ENCODE data around the gene LRRC28.
A peak's percentile ranks its signal among the peaks of the same experiment; 100 is the strongest.
"Not testable (repeated sequence)": the region's sequence is repeated elsewhere in the genome, so short reads cannot be mapped to it uniquely, and the experiment has no call there.

LRRC28 gene

DNA sequence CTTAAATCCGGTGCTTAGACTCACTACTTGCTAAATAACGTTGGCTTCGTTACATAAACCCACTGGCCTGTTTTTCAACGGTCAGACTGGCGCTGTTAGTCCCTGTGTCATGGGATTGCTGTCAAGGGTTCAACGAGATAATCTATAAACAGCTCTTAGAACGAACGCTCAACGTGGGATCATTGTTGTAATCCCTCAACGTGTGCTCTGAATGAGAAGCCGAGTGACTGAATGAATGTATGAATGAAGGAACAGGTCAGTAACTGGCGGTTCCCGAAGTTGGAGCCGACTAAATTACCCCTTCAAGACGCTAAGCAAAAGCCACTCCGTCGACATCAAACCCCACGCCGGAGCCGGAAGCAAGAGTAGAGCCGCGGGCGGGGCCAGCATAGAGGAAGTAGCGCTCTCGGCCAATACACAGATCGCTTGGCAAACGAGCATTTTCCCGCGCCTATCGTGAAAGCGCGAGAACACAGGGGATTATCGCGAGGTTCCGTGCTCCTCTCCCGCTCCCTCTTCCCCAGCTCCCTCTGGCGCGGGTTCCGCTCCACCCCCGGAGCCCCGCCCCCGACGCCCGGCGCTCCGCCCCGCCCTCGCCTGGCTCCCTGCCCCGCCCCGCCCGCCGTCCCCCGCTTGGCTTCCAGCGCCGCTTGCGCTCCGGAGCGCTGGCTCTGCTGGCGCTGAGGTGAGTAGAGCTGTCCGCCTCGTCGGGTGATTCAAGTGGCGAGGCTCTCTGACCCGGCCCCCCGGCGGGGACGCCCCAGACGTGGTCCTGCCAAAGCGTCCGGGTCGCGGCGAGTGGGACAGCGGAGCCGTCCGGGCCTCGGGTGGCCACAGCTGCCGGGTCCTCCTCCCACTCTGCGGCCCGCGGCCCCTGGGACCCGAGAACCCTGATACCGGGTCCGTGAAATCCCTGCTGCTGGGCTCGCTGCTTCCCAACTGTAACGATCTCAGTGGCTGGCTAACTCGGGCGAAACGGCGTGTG, at the start of gene LRRC28:
Gene LRRC28, plus strand, starts transcription at position 625 of the 985 bp plus-strand sequence. CDS start 4,477 bp downstream, outside the sequence.
- DNase-seq: peak; percentile 98

DNA sequence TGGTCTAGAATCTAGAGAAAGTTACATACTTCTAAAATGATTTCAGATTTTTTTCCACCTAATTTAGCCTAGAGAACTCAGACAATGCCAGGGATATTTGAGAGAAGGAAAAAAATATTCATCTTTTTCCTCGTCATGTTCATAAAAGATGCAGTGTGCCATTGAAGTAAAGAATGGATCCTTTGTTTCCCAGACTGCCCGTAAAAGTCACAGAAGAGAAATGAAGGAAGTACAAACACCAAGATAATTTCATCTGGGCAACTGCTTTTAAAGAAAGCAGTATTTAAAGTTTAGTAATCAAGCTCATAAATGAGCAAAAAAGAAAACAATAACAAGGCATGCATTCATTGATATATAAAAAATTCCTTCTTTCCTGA, 49.1 kb upstream of the LRRC28 start:
- DNase-seq: no peak

DNA sequence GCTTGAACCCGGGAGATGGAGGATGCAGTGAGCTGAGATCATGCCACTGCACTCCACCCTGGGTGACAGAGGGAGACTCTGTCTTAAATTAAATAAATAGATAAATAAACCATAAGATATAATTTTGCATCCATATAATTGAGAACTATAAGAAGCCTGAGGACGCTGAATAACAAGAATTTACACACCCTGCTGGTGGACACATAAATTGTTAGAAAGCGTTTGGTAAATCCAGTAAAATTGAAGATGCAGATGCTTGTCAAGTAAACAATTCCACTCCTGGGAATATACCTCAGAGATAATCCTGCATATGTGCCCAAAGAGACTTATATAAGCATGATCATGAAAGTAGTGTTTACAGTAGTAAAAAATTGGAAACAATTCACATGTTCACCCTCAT, 43.6 kb upstream of the LRRC28 start:
- no peak for DNase-seq

DNA sequence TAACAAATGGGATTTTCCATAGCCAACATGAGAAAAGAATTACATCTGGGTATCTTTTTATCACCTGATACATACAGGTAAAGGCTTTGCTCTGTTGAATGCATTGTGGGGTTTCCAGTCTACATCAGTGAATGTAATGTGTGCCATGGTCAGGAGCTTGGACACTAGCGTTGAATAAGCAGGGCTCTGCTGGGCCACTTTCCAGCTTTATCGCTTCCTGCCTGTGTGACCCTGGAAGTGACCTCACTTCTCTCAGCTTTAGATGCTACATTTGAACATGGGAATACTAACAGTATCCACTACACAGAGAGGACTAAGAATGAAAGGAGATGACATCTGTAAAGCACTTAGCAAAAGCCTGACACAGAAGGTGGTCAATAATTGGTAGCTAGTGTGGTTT, 42.0 kb upstream of the LRRC28 start:
- DNase-seq: no peak

DNA sequence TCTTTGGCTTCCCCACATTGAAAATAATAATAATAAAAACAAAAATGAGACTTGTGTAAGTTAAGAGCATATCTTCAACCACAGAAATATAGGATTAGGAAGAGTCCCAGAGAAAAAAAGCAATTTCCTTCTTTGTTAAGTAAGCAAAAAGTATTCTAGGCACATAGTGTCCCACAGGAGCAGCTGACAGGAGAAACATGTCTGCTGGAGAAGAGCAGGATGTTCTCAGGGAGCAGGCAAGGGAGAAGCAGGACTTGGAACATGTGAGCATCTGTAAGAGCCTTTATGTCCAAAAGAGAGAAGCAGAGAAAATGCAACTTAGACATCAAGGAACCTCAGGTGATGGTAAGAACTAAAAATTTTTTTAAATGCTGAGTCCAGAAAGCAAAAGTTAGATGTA, 40.9 kb upstream of the LRRC28 start:
- no peak for DNase-seq

DNA sequence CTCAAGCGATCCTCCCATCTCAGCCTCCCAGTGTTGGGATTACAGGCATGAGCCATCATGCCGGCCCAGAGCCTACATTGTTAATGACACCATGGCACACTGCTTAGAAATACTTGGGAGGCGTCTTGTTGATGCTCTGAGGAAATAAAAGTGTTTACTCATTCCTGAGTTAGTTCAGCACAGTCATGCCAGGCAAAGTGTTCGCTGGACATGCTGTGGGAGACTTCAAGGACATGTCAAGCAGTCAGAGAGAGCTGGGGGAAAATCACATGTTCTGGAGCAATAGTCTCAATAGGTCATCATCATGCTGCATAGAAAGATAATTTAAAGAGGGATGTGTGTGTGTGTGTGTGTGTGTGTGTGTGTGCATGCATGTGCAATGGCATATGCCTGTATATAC, 39.4 kb upstream of the LRRC28 start:
- no peak for DNase-seq

DNA sequence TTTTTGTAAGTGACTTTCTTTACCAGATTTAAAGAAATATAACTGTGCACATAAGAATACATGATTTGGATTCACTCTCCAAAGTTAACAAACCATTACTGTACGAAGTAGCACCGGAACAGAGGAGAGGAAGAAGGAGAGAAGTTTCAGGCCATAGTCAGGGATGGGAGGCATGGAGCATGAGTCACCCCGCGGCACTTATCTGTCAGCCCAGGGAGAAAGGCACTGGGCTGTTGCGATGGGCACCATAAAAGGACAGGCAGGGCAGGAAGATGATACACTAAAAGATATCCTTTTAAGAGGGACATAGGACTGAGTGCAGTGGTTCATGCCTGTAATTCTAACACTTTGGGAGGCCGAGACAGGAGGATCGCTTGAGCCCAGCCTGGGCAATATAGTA, 38.9 kb upstream of the LRRC28 start:
- DNase-seq: no peak

DNA sequence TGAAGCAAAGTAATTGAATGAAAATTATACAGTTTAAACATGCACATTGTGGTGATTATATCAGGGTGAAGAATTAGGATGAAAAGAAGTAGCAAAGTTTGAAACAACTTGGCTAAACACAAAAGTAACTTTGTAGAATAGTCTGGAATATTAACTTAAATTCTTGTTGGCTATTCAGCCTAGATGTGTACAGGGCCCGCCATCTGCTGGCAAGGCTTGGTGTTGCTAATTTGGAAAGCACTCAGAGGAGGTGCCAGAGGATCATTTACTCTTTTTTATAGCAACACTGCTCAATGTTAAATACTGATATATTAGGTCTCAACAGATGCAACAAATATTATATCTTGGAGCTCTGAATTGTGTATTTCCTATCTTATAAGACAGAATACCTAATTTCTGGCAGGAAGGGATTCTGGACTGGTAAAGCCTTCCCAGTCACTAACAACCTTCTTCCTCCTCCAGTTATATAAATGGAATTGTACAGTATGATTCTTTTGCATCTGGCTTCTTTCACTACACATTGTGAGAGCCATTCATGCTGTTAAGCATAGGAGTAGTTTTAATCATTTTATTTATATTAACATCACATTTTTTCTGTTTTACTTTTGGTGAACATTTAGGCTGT, 38.0 kb upstream of the LRRC28 start:
- no peak for DNase-seq

DNA sequence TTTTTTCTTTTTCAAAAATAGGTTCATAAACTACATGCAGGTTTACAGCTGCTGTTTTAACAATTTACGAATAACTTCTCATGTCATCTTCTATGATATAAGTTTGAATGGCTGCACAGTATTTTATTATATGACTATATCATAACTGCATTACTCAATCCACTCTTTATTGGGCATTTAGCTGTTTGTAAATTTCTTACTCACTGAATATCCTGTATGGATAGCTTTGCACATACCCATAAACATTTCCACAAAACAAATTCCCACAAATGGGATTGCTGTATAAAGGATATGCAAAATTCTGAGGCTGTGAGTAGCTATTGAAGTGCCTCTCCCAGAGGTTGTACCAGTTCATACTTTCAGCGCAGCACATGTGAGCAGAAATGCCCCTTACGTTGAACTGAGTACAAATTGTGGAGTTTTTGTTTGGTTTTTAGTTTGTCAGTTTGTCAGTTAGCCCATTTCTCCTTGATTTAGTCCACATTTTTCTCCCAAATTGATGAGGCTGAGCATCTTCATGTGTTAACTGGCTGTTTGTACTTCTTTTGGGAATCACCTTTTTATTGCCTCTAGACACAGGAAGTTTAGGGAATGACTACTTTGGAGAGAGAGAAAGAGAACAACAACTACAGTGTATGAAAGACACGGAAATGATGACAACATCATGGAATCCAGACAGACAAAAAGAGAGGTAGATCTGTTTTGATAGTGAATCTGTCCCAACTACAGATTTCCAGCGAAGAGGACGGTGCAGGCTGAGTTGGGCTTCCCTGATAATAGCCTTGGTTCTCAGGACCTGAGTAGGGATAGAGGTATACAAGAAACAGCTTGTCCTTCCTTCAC, 26.7 kb upstream of the LRRC28 start:
- no peak for DNase-seq

DNA sequence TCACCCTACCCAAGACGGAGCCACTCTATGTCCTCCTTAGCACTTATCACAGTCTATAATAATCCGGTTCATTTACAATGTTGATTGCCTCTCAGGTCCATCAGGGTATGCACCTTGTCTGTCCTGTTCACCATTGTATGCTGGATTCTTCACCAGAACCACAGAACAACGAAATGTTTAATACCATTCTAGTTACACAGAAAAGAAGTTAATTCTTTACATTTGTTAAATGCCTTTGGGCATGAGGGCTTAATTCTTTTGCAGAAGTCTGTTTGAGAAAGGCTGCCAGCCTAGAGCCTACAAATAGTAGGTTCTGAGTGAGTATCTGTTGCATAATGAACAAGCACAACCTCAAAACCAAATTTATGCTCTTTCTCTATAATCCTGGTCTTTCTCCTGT, 24.5 kb upstream of the LRRC28 start:
- DNase-seq: no peak

DNA sequence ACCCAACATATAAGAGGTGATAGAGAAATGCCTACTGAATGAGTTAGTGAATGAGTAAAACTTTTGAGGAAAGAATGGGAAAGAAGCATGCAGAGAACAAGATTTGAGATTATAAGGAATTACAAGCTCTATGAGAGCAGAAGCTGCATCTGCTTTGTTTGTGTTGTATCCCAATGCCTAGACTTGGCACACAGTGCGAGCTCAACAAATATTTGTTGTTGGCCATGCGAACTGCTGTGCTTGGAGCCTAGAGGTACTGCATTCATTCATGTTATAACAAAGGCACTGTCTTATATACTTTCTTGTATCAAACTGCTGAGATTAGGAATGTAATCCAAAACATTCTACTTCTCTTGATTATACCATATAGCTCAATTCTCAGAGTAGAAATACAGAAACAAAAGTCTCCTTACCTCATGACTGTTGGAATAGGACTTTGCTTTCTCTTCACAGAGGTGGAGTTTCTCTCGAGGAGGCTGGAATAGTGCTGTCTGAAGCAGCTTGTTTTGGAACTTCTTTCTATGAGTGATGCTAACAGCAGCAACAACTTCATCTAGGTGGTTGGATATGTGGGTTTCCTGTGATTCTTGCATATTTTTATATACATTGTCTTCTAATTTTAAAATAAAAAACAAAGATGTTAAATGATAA, 23.0 kb upstream of the LRRC28 start:
- DNase-seq: no peak

DNA sequence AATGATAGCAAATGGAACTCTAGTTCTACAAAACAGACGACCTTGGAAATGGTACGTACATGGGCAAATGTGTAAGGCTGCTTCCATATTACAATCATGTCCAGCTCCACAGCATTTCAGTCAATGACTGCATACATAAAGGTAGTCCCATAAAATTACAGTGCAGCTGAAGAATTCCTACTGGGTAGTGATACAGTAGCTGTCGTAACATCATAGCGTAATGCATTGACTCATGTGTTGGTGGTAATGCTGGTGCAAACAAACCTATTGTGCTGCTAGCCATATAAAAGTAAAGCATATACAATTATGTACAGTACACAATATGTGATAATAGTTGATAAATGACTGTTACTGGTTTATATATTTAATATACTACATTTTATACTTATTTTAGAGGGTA, 20.4 kb upstream of the LRRC28 start:
- no peak for DNase-seq

DNA sequence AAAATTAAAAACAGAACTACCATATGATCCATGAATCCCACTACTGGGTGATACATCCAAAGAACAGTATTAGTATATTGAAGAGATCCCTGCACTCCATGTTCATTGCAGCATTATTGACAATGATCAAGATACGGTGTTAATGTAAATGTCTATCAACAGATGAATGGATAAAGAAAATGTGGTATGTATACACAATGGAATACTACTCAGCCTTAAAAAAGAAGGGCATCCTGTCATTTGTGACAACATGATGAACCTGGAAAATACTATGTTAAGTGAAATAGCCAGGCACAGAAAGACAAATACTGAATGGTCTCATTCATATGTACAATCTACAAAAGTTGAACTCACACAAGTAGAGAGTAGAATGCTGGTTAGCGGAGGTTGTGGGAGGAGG, 18.5 kb upstream of the LRRC28 start:
- DNase-seq: no peak

DNA sequence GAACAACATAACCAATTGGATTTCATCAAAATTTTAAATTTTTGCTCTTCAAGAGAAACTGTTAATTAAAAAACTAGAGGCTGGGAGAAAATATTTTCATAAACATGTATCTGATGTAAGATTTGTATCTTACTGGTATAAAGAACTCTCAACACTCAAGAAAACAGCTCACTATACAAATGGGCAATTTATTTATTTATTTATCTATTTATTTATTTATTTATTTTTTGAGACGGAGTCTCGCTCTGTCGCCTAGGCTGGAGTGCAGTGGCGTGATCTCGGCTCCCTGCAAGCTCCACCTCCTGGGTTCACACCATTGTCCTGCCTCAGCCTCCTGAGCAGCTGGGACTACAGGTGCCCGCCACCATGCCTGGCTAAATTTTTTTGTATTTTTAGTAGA, 17.1 kb upstream of the LRRC28 start:
- not testable (repeated sequence) for DNase-seq

DNA sequence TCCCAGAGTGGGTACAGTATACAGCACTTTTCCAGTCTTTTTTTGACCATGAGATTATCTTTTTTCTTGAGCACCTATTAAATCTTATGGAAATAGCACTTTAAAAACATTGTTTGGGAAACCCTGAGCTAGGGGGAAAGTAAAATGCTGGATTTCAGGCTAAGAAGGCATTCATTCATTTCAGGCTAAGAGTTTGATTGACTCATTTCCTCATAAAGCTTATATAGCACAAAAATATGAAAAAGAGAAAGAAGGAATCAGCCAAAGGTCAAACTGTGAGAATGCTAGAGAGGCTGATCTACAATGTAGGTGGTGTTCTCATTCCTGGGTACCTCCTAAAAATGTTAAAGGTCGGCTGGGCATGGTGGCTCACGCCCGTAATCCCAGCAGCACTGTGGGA, 12.4 kb upstream of the LRRC28 start:
- no peak for DNase-seq

DNA sequence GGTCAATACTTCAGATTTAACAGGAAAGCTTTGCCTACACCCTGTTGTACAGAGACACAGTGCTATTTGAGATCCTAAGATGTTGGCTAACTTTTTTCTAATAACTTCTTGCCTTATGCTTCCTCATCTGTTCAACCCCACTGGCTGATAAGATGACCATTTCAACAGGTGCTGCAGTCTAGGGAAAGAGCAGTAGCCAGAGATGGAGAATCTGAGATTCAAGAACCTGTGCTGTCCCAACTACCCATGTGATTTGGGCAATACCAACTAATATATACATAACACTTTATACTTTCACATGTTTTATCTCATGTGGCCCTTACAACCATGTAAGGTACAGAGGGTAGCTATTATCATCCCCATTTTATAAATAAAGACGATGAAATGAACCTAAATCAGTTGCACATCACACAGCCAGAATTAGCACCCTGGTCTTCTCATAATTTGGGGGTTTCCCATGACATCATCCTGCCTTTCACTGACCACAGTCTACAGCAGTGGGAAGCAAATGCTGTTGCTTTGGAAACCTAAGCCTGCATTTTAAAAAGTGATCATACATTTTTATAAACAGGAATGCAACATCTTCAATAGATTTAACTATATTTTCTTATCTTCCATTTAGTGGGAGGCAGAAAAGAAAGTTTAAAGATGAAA, 11.6 kb upstream of the LRRC28 start:
- DNase-seq: no peak

DNA sequence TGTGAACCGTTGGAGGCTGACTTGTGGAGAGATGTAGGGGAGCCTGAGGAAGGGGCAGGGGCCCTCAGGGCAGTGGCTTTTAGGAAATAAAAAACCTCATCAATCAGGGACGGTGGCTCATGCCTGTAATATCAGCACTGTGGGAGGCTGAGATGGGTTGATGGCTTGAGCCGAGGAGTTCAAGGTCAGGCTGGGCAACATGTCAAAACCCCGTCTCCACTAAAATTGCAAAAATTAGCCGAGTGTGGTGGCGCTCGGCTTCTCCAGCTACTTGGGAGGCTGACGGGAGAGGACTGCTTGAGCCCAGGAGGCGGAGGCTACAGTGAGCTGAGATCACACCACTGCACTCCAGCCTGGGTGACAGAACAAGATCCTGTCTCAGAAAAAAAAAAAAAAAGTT, 9.5 kb upstream of the LRRC28 start:
- DNase-seq: no peak

DNA sequence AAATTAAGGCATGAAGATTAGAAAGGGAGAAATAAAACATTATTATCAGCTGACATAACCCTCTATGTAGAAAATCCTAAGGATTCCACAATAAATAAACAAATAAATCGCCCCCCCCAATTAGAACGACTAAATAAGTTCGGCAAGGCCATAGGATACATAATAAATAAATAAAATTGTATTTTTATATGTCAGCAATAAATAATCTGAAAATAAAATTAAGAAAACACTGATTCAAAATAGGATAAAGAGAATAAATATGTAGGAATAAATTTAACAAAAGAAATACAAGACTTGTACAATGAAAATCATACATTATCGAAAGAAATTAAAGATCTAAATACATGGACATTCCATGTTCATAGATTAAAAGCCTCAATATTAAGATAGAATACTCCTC, 7.0 kb upstream of the LRRC28 start:
- no peak for DNase-seq

DNA sequence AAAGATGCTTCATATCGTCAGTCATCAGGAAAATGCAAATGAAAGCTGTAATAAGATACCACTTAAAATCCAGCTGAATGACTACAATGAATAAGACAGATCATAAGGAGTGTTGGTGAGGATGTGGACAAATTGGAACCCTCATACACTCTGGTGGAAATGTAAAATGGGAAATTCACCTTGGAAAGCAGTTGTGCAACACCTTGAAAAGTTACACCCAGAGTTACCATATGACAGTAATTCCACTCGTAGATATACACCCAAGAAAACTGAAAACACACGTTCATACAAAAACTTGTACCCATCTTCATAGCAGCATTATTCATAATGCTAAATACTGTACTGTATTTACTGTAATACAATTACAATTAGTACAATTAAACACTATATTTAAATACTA, 4.2 kb upstream of the LRRC28 start:
- DNase-seq: no peak

DNA sequence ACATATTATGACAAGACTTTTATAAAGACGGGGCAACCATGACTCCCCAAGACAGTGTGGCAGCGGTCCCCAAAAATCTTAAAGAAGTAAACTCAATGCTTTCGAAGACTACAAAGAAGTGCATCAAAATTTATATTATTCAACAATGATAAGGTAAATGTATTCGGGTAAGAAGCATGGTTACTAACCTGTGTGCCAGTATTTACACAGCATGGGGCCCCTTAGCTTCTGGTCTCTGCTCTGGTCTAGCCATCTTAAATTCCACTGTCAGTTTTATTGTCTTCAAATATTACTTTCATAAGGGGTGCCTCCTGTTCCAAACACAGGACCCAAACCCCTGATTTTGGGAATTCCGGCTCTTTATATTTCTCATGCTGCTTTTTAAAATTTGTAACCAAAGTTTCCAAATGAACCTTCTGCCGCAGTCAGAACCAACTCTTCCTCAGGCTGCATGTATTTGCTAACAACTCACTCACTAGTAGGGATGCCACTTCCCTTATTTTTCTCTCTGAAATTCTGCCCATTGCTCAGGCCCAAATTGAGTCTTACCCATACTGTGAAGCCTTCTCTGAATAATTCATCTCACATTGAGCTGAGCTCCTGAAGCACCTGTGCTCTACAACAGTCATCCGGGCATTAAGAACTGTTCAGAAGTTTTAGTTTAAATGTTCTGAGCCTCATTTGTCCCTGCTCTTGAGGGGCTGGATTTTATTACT, 3.1 kb upstream of the LRRC28 start:
- DNase-seq: no peak

DNA sequence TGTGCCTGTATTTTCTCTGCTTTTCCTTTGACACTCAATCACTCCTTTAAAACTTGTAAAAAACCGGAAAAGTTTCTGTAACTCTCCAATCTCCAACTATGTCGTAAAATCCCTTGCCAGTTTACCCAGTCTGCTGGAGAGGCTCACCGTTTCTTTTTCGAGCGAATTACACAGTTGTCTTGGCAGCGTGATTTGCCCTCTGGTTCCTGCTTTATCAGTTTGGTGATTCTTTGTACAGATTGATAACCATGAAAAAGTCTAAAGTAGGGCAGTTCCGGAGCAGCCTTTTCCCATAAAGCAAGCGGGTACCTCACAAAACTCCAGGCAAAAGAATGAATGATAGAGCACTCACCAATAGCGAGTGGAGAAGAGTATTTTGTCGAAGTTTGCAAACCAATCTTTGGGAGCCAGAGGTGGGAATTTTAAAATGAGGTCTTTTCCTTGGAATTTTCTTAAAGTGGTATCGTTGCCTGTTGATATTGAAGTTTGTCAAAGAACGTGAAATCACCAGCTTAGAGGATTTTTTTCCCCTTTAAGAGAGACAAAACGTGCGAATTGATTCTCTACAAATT, 1.9 kb upstream of the LRRC28 start, which contains the start of gene TTC23:
Gene TTC23, minus strand, starts transcription at position 312 of the 572 bp plus-strand sequence. CDS start 20,869 bp downstream, outside the sequence.
- no peak for DNase-seq

Measured in NCI-H187 treated with DMSO at 0.1 percent for 48 hours (cell line).